ENCODE measurements around the gene RAD51B. TPM values are rescaled to one million over a fixed set of nuclear protein-coding genes. Genes with fewer than 3 reads are reported as not detected.
"Not testable (repeated sequence)": the region's sequence is repeated elsewhere in the genome, so short reads cannot be mapped to it uniquely, and the experiment has no call there.

Gene RAD51B
- total RNA-seq, 2 experiments from 2014 or later = 43.6 to 50.7 TPM

DNA sequence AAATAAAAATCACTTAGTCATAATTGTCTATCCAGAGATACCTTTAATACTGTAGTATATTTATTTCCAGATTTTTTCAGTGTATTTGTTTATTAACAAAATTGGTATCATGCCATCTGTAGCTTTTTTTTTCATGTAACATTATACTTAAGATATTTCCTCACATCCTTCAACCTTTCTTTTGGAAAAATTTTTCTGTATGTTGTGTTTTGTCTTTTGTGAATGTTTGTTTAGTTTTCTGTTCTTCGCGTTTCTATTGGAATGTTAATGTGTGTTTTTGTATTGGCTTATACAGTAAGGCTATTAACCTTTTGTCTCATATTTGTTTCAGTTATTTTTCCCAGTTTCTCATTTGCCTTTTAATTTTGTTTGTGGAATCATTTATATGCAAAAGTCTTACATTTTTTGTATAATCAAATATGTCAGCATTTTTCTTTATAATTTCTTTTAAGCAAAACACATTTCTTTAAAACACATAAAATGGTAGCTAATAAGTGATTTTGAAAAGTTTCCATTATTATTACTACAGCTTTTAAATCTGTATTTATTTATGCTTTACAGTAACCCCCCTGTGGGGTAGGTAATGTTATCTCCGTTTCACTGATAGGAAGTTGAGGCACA is 433.7 kb downstream of the RAD51B start:
- Mint-ChIP-seq H3K36me3 (no peaks in the 10 kb centered on the region), H3K4me1 (peaks cover 17% of the 10 kb centered on the region), H3K4me3 (no peak overlapping the region), H3K27ac (no peak overlapping the region), H3K9me3 (no peaks in the 10 kb centered on the region), H3K27me3 (no peaks in the 10 kb centered on the region)
- no peak for ATAC-seq (ENCODE audit: low read depth)
- DNase-seq = no peak
- POLR2A ChIA-PET = no interaction called here

- POLR2A ChIA-PET = no interaction called here
- Mint-ChIP-seq H3K4me3 (no peak overlapping the region), H3K9me3 (no peaks in the 10 kb centered on the region), H3K36me3 (no peaks in the 10 kb centered on the region), H3K27me3 (no peaks in the 10 kb centered on the region), H3K27ac (no peak overlapping the region), H3K4me1 (peaks cover 21% of the 10 kb centered on the region)
- ATAC-seq (ENCODE audit: low read depth) (no peak), DNase-seq (no peak)
These were observed 434.4 kb downstream of the RAD51B start for GRCh38 chr14:68253878-68254528.

DNA sequence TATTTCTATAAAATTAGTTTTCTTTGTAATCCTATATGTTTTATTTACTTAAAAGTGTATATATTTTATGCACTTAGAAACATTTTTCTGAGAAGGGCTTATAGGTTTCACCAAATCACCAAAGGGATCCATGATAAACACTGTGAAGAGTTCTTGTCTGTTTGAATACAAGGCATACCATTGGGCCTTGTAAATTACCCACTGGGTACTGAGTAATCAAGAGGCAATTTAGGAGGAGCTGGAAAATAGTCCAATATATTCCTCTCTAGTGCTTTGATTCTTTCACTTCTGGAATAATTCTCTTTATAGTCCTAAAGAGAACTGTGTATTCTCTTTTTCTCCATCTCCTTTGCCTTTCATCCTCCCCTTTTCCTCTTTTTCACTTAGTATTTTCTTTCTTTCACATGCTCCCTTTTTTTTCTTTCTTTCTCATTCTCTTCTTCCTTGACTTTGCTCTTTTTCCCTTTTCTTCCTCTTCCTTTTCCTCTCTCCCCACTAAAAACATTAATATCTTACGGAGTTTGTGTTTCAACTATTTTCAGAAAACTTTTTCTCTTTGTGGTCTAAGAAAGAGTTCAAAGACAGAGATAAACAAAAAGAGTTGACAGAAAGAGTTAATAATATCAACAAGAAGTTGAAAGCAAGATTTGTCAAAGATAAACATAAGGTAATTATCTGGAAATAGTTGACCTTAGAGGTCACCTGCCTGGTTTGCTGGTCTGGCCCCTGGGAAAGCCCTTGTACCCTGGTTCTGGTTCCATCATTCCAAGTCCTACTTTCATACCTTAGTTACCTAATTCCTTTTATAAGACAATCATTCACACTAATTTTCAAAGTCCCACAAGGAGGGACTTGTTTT is 435.3 kb downstream of the RAD51B start:
- no peaks in the 10 kb centered on the region for H3K36me3 Mint-ChIP-seq
- DNase-seq (no peak), ATAC-seq (ENCODE audit: low read depth) (no peak)
- no peak overlapping the region for H3K27ac Mint-ChIP-seq
- no peaks in the 10 kb centered on the region for H3K9me3 Mint-ChIP-seq
- POLR2A ChIA-PET = no interaction called here
- peaks cover 25% of the 10 kb centered on the region for H3K4me1 Mint-ChIP-seq
- no peaks in the 10 kb centered on the region for H3K27me3 Mint-ChIP-seq
- H3K4me3 Mint-ChIP-seq = no peak overlapping the region

- H3K36me3 Mint-ChIP-seq = no peaks in the 10 kb centered on the region
- POLR2A ChIA-PET = no interaction called here
These were observed 436.2 kb downstream of the RAD51B start for GRCh38 chr14:68255693-68256178.

GRCh38 chr14:68257969-68258368 is 438.4 kb downstream of the RAD51B start:
- H3K27ac Mint-ChIP-seq = no peak overlapping the region
- peaks cover 35% of the 10 kb centered on the region for H3K4me1 Mint-ChIP-seq
- no peak overlapping the region for H3K4me3 Mint-ChIP-seq
- ATAC-seq (ENCODE audit: low read depth) (no peak), DNase-seq (no peak)
- POLR2A ChIA-PET = no interaction called here
- no peaks in the 10 kb centered on the region for H3K27me3 Mint-ChIP-seq
- no peaks in the 10 kb centered on the region for H3K9me3 Mint-ChIP-seq
- peaks cover 2% of the 10 kb centered on the region for H3K36me3 Mint-ChIP-seq

More at GRCh38 chr14:68255693-68256178, 436.2 kb downstream of the RAD51B start:
- no peaks in the 10 kb centered on the region for H3K9me3 Mint-ChIP-seq
- no peak overlapping the region for H3K27ac Mint-ChIP-seq
- ATAC-seq (ENCODE audit: low read depth) (no peak), DNase-seq (no peak)
- H3K4me3 Mint-ChIP-seq = no peak overlapping the region
- no peaks in the 10 kb centered on the region for H3K27me3 Mint-ChIP-seq
- peaks cover 31% of the 10 kb centered on the region for H3K4me1 Mint-ChIP-seq

DNA sequence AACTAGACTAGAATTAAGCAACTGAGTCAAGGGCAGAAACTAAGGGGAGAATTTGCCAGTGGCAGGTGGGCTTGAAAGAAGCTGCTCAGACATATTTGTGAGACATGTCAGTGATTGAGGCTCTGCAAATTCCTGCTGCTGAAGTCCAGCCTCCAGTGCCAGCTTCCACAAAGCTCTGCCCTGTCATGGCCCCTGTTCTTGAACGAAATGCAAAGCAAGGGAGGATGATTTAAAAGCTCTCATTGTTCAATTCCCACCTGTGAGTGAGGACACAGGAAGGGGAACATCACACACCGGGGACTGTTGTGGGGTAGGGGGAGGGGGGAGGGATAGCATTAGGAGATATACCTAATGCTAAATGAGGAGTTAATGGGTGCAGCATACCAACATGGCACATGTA is 439.4 kb downstream of the RAD51B start:
- not testable (repeated sequence) for ATAC-seq (ENCODE audit: low read depth); H3K27ac Mint-ChIP-seq; H3K36me3 Mint-ChIP-seq; H3K27me3 Mint-ChIP-seq; DNase-seq; H3K9me3 Mint-ChIP-seq; H3K4me3 Mint-ChIP-seq
- POLR2A ChIA-PET = interaction anchor here (1.3 kb wide), 1 partner anchor 558 kb away, joined by 3 read pairs; no protein-coding TSS in a partner anchor
- H3K4me1 Mint-ChIP-seq = peaks cover 36% of the 10 kb centered on the region

- DNase-seq (no peak), ATAC-seq (ENCODE audit: low read depth) (no peak)
- Mint-ChIP-seq H3K9me3 (no peaks in the 10 kb centered on the region), H3K27me3 (no peaks in the 10 kb centered on the region), H3K4me1 (peaks cover 34% of the 10 kb centered on the region), H3K36me3 (peaks cover 4% of the 10 kb centered on the region), H3K4me3 (no peak overlapping the region), H3K27ac (no peak overlapping the region)
- POLR2A ChIA-PET = no interaction called here
These were observed 440.5 kb downstream of the RAD51B start for GRCh38 chr14:68260121-68260520.

DNA sequence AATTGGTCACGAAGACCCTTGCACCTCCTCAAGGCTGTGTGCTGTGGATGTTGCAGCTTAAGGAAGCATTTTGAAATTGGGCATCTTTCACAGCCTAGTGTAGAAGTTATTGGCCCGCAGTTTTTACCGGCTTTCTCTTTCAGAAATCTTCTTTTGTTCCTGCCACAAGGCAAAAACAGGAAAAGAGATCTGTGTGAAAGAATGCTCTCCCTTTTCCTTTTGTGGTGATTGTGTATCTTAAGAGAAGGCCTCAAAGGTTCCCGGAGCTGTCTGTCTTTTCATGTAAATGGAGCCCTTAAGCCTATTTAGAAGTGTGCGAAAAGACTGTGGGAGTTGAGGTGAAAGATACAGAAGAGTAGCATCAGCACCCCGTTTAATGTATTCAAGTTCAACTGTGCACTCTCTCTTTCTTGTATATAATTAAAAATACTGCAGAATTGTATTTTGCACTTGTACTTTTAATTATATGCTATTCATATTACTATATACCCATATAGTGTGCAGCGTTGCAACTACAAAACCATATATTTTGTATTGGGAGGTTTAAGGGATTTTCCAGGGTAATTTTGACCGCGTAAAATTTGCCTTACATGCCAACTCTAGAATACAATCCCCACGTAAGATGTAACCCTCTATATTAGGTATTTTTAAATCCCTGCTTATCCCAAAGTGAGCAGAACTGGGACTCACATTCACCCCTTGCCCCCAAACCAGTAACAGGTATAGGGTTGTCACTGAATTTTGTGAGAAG is 441.7 kb downstream of the RAD51B start:
- Mint-ChIP-seq H3K27ac (peak overlapping the region; percentile 79), H3K4me3 (peak overlapping the region; percentile 65), H3K36me3 (peaks cover 4% of the 10 kb centered on the region), H3K9me3 (no peaks in the 10 kb centered on the region), H3K4me1 (peaks cover 29% of the 10 kb centered on the region), H3K27me3 (no peaks in the 10 kb centered on the region)
- POLR2A ChIA-PET = interaction anchor here (1.1 kb wide), 1 partner anchor 22 kb away, joined by 3 read pairs; no protein-coding TSS in a partner anchor
- no peak for ATAC-seq (ENCODE audit: low read depth)
- DNase-seq = no peak

GRCh38 chr14:68262567-68262966 is 443.0 kb downstream of the RAD51B start:
- Mint-ChIP-seq H3K27ac (no peak overlapping the region), H3K36me3 (peaks cover 4% of the 10 kb centered on the region), H3K9me3 (no peaks in the 10 kb centered on the region), H3K4me1 (peaks cover 29% of the 10 kb centered on the region), H3K27me3 (no peaks in the 10 kb centered on the region), H3K4me3 (no peak overlapping the region)
- POLR2A ChIA-PET = no interaction called here
- ATAC-seq (ENCODE audit: low read depth) = no peak
- no peak for DNase-seq

DNA sequence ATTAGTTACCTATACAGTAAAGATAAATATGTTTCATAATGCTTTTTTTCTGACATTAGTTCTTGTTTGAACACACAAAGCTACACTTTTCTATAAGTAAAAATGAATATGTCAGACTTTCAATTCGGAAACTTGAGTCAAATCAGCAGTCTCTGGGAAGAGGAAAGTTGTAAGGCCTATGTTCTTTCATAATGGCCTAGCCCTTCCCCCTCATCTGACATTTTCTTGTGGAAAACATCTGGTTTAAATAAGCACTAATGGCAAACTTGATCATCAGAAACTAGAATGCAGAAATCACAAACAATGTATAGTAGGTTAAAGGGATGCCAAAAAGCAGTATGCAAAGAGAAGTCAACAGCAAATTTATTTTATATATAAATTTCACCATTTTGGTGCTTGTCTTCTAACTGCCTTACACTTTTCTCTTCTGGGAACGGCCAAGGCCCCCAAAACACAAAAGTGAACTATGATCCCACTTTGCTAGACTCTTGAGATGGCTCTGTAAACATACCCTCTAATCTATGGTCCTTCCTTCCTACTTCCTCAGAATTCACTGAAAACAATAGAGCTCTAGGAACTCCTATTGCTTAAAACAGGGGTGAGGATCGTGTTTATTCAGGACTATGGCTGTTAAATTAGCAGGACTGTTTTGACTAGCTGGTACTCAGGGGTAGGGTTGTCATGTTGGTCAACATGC is 444.1 kb downstream of the RAD51B start:
- H3K27ac Mint-ChIP-seq = no peak overlapping the region
- DNase-seq (no peak), ATAC-seq (ENCODE audit: low read depth) (no peak)
- no peaks in the 10 kb centered on the region for H3K27me3 Mint-ChIP-seq
- POLR2A ChIA-PET = no interaction called here
- peaks cover 38% of the 10 kb centered on the region for H3K4me1 Mint-ChIP-seq
- no peaks in the 10 kb centered on the region for H3K9me3 Mint-ChIP-seq
- peaks cover 4% of the 10 kb centered on the region for H3K36me3 Mint-ChIP-seq
- H3K4me3 Mint-ChIP-seq = no peak overlapping the region

GRCh38 chr14:68264260-68264569 is 444.6 kb downstream of the RAD51B start:
- no peak for DNase-seq
- POLR2A ChIA-PET = interaction anchor here (0.5 kb wide), 1 partner anchor 275 kb away, joined by 7 read pairs; no protein-coding TSS in a partner anchor
- Mint-ChIP-seq H3K27ac (no peak overlapping the region), H3K9me3 (no peaks in the 10 kb centered on the region), H3K4me1 (peaks cover 37% of the 10 kb centered on the region), H3K27me3 (no peaks in the 10 kb centered on the region), H3K4me3 (no peak overlapping the region), H3K36me3 (peaks cover 4% of the 10 kb centered on the region)
- no peak for ATAC-seq (ENCODE audit: low read depth)

- H3K4me3 Mint-ChIP-seq = no peak overlapping the region
- ATAC-seq (ENCODE audit: low read depth) (no peak), DNase-seq (no peak)
- no peaks in the 10 kb centered on the region for H3K27me3 Mint-ChIP-seq
- H3K27ac Mint-ChIP-seq = no peak overlapping the region
- peaks cover 2% of the 10 kb centered on the region for H3K36me3 Mint-ChIP-seq
- POLR2A ChIA-PET = no interaction called here
- no peaks in the 10 kb centered on the region for H3K9me3 Mint-ChIP-seq
- H3K4me1 Mint-ChIP-seq = peaks cover 25% of the 10 kb centered on the region
These were observed 447.4 kb downstream of the RAD51B start for GRCh38 chr14:68266998-68267397.
